ENCODE results near the gene ZNF146.
"Not testable (repeated sequence)": the region's sequence is repeated elsewhere in the genome, so short reads cannot be mapped to it uniquely, and the experiment has no call there.

ZNF146 gene

DNA sequence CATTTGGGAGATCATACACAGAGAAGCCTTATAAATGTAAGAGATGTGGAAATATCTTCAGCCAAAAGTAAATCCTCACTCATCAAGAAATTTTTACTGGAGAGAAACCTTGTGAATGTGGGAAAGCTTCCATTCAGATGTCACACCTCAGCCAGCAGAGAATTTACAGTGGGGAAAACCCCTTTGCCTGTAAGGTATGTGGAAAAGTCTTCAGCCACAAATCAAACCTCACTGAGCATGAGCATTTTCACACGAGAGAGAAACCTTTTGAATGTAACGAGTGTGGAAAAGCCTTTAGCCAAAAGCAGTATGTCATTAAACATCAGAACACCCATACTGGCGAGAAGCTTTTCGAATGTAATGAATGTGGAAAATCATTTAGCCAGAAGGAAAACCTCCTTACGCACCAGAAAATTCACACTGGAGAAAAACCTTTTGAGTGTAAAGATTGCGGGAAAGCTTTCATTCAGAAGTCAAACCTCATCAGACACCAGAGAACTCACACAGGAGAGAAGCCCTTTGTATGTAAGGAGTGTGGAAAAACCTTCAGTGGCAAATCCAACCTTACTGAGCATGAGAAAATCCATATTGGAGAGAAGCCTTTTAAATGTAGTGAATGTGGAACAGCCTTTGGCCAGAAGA is 21.5 kb downstream of the ZNF146 start:
- DNase-seq: no peak

DNA sequence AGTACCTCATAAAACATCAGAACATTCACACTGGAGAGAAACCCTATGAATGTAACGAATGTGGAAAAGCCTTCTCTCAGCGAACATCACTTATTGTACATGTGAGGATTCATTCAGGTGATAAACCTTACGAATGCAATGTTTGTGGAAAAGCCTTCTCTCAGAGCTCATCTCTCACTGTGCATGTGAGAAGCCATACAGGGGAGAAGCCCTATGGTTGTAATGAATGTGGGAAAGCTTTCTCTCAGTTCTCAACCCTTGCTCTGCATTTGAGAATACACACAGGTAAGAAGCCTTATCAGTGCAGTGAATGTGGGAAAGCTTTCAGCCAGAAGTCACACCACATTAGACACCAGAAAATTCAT is 22.0 kb downstream of the ZNF146 start:
- DNase-seq: no peak

DNA sequence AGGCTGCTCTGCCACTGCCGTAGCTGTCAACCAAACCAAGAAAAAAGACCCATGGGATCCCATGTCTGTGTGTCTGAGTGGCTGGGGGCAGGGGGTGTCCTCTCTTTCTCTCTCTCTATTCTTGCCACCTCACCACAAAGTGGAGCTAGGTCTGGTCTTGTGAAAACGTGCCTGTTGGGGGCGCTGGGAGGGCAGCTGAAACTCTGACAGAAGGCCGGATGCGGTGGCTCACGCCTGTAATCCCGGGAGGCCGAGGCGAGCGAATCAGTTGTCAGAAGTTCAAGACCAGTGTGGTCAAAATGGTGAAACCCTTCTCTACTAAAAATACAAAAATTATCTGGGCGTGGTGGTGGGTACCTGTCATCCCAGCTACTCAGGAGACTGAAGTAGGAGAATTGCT is 29.2 kb downstream of the ZNF146 start:
- no peak for DNase-seq

DNA sequence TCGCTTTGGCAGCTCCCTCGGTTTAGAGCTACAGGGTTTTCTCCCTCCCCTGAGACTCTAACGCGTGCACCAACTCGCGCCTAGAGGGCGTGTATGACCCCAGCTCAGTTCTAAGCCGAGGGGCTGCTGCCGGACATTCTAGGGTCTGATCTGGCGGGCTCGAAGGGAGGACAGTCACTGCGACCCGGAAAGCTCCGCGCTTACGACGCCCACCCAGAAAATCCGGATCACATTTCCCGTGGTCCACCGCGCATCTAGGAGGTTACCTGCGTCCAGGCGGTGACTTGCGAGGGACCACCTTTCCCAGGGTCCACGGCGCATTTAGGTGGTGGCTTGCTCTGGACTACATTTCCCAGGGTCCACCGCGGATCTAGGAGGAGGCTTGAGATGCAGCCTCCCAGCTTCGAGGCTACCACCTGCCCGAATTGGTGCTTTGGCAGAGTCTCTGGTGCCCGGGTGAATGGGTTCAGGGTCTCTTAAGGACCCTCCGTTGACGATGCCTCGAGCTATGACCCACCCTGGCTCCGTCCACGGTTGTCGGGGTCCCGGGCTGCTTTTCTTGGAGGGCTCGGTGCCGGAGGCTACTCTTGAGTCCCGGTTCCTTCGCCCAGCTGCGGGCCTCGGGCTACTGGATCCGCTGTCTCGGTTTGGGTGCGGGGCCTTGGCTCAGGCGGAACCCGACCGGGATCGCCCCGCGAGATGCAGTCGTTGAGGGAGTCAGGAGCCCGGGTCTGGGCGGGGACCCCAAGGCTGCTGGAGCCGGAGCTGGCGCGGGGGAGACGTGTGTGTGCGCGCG is 30.5 kb downstream of the ZNF146 start:
- DNase-seq: no peak

DNA sequence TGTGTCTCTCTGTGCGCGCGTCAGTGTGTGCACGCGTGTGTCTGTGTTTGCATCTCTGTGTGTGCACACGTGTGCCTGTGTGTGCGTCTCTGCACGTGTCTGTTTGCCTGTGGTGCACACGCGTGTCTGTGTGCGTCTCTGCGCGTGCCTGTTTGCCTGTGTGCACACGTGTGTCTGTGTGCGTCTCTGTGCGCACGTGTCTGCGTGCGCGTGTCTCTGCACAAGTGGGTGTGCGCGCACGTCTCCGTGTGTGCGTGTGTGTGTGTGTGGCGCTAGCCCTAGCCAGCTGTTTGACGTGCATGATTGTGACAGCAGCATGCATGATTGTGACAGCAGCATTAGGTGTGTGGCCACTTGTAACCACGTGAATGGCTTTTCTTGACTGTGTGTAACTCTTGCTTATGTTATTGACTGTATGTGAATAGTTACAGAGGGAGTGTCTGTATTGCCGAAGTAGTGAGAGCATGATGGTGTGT is 31.1 kb downstream of the ZNF146 start:
- no peak for DNase-seq

DNA sequence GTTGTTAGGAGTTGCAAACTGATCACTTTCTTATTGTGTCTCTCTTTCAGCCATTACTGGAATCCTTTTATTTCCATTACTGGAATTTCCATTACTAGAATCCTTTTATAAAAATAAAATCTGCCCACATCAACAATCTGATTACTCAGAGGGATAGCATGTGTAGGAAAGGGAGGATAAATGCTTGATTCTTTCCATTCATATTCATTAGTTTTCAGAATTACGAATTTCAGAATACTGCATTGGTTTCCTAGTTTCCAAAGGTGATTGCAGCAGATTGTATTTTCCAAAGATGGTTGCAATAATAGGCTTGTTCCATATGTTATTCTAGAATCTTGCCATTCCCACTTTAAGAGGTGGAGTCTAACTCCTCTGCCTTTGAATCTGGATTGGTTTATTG is 37.1 kb downstream of the ZNF146 start:
- no peak for DNase-seq

DNA sequence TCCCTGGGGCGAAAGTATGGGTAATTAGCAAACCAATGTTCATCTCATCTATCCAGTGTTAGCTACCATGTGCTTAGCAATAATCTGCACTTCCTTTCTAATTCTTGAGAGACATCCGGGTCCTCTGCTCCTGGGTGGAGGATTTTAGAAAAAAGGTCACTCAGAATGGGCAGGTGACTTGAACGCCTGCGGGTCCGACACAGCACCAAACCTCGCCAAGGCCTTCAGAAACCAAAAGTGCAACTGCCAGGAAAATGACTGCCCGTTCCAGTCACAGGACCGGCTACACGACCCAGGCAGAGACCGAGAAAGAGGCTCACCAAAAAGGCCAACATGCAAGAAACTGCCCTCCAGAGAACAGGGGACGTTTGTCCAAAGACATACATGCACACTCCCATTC is 39.9 kb downstream of the ZNF146 start:
- no peak for DNase-seq

DNA sequence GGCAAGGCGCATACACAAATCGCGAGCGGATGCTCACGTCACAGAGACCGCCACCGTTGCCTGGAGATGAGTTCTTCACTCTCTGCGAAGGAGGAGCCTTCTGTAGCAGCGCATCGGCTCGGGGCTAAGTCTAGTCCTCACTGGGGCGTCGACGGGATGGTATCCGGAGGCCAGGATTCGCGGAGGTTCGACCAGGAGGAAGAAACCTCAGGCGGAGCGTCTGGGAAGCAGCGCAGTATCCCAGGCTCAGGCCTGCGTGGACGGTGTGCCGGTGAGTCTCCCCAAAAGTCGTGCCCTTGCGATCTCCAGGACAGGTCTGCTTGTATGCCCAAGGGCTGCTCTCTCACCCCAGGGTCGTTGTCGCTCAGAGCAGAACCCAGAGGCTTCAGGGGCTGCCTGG is 40.4 kb downstream of the ZNF146 start:
- DNase-seq: no peak

DNA sequence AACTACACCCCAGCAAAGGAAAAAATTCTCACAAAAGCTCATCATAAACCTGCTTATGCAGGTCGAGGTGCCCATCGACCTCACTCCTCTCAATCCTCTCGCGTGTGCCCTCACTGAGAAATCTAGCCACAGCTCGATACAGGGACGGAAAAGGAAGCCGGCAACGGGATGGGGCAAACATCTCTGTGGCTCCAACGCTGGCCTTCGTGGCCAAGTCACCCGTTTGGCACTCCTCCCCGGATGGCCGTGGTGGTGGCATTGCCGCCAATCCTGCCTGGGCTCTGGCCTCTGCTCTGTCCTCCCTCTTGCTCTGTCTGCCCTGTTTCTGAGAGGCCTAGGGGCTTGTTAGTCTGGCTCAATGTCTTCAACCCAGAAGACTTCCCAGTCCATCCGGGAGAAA is 41.2 kb downstream of the ZNF146 start:
- DNase-seq: no peak

DNA sequence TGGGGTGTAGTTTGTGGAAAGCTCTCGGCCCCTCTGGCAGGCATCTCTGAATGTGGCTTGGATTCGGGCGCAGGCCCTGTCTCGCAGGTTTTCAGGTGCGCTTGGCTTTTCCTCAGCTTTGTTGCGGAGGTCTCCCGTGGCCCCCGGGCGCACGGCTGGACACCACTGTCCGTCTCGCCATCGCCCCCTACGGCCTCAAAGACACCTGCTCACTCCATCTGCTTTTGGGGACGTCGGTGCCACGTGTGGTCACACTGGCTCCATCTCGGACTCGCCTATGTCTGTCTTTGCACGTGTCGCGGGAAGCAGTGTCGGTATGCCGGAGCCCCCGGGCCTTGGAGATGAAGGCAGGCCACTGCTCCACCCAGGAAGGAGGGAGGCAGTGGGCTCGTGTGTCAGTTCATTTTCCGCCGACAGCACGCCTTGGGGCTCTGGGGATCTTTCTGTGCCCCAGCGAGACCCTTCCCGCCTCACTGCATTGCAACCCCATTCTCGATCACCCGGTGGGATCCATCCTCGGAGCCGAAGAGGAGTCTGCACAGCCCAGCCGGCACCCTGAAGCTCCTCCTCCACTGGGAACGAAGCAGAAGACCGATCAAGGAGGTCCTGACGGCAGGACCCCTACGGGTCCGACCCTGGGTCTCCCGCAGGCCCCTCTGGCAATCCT is 42.1 kb downstream of the ZNF146 start:
- DNase-seq: no peak

DNA sequence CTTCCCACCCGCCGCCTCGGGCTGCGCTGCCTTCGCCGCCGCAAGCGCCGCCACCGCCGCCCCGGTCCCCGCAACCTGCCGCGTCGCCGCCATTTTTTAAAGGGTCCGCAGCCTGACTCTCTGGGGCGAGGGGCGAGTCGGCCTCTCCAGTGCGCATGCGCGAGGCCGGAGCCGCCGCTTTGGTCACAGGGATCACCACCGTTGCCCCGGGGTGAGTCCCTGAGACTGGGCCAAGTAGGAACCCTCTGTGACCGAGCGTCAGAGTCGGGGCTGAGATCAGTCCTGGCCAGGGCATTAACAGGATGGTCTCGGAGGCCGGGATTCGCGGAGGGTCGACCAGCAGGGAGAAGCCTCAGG is 42.6 kb downstream of the ZNF146 start:
- DNase-seq: no peak

DNA sequence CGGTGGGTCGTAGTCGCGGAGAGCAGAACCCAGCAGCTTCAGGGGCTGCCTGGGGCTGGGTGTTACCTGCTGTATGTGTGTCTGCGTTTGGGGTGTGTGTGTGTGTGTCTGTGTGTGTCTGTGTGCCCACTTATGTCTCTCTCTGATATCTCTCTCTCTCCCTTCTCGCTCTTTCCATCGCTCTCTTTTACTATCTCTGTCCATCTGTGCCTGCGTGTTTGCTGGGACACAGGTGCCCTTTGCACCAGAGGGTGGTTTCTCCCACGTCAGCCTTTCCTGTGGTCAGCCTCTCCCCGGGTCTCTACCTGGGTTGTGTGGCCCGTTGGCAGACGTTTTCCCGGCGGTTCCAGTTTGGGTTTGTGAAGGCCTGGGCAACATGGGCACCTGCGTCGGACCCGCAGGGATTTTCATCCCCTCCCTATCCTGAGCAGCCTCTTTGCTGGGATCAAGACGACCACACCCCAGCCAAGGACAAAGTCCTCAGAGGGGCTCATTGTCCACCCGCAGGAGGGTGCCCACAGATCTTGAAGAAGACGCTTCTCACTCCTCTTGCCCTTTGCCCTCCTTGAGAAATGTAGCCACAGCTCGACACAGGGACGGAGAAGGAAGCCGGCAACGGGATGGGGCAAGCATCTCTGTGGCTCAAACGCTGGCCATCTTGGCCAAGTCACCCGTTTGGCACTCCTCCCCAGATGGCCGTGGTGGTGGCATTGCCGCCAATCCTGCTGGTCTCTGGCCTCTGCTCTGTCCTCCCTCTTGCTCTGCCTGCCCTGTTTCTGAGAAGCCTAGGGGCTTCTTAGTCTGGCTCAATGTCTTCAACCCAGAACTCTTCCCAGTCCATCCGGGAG is 43.3 kb downstream of the ZNF146 start:
- DNase-seq: no peak

DNA sequence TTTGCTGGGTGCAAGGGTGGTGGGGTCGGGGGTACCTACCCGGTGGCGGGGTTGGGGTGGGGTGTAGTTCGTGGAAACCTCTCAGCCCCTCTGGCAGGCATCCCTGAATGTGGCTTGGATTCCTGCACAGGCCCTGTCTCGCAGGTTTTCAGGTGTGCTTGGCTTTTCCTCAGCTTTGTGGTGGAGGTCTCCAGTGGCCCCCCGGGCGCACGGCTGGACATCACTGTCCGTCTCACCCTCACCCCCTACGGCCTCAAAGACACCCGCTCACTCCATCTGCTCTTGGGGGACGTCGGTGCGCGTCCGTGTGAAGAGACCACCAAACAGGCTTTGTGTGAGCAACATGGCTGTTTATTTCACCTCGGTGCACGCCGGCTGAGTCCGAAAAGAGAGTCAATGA is 44.3 kb downstream of the ZNF146 start:
- no peak for DNase-seq

DNA sequence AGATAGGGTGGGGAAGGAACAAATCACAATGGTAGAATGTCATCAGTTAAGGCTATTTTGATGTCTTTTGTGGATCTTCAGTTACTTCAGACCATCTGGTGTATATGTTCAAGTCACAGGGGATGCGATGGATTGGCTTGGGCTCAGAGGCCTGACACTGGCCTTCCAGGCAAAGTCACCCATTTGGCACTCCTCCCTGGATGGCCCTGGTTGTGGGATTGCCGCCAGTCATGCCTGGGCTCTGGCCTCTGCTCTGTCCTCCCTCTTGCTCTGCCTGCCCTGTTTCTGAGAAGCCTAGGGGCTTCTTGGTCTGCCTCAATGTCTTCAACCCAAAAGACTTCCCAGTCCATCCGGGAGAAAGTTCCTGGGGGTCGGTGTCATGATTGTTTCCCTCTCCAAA is 50.2 kb downstream of the ZNF146 start:
- no peak for DNase-seq

DNA sequence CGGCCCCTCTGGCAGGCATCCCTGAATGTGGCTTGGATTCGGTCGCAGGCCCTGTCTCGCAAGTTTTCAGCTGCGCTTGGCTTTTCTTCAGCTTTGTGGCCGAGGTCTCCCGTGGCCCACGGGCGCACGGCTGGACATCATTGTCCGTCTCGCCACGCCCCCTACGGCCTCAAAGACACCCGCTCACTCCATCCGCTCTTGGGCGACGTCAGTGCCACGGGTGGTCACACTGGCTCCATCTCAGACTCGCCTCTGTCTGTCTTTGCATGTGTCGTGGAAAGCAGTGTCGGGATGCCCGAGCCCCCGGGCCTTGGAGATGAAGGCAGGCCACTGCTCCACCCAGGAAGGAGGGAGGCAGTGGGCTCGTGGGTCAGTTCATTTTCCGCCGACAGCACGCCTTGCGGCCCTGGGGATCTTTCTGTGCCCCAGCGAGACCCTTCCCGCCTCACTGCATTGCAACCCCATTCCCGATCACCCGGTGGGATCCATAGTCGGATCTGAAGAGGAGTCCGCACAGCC is 51.0 kb downstream of the ZNF146 start:
- DNase-seq: no peak

DNA sequence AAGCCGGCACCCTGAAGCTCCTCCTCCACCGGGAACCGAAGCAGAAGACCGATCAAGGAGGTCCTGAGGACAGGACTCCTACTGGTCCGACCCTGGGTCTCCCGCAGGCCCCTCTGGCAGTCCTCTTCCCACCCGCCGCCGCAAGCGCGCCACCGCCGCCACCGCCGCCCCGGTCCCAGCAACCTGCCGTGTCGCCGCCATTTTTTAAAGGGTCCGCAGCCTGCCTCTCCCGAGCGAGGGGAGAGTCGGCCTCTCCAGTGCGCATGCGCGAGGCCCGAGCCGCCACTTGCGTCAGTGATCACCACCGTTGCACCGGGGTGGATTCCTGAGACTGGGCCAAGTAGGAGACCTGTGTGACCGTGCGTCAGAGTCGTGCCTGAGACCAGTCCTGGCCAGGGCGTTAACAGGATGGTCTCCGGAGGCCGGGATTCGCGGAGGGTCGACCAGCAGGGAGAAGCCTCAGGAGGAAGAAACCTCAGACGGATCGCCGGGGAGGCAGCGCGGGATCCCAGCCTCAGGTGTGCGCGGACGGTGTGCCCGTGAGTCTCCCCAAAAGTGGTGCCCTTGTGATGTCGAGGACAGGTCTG is 51.6 kb downstream of the ZNF146 start:
- no peak for DNase-seq

DNA sequence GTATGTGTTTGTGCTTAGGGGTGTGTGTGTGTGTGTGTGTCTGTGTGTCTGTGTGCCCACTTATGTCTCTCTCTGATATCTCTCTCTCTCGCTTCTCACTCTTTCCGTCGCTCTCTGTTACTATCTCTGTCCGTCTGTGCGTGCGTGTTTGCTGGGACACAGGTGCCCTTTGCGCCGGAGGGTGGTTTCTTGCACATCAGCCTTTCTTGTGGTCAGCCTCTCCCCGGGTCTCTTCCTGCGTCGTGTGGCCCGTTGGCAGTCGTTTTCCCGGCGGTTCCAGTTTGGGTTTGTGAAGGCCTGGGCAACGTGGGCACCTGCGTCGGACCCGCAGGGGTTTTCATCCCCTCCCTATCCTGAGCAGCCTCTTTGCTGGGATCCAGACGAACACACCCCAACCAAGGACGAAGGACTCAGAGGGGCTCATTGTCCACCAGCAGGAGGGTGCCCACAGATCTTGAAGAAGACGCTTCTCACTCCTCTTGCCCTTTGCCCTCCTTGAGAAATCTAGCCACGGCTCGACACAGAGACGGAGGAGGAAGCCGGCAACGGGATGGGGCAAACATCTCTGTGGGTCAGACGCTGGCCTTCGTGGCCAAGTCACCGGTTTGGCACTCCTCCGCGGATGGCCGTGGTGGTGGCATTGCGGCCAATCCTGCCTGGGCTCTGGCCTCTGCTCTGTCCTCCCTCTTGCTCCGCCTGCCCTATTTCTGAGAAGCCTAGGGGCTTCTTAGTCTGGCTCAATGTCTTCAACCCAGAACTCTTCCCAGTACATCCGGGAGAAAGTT is 52.3 kb downstream of the ZNF146 start:
- no peak for DNase-seq

DNA sequence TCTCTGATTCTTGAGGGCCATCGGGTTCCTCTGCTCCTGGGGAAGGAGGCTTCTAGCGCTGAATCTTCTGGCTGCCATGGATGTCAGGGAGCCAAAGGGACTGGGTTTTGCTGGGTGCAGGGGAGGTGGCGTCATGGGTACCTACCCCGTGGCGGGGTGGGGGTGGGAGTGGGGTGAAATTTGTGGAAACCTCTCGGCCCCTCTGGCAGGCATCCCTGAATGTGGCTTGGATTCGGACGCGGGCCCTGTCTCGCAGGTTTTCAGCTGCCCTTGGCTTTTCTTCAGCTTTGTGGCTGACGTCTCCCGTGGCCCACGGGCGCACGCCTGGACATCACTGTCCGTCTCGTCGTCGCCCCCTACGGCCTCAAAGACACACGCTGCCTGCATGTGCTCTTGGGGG is 53.2 kb downstream of the ZNF146 start:
- DNase-seq: not testable (repeated sequence)

DNA sequence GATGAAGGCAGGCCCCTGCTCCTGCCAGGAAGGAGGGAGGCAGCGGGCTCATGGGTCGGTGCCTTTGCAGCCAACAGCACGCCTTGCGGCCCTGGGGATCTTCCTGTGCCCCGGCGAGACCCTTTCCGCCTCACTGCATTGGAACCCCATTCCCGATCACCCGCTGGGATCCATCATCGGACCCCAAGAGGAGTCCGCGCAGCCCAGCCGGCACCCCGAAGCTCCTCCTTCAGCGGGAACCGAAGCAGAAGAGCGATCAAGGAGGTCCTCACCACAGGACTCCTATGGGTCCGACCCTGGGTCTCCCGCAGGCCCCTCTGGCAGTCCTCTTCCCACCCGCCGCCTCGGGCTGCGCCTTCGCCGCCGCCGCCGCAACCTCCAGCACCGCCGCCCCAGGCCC is 53.7 kb downstream of the ZNF146 start:
- DNase-seq: not testable (repeated sequence)

DNA sequence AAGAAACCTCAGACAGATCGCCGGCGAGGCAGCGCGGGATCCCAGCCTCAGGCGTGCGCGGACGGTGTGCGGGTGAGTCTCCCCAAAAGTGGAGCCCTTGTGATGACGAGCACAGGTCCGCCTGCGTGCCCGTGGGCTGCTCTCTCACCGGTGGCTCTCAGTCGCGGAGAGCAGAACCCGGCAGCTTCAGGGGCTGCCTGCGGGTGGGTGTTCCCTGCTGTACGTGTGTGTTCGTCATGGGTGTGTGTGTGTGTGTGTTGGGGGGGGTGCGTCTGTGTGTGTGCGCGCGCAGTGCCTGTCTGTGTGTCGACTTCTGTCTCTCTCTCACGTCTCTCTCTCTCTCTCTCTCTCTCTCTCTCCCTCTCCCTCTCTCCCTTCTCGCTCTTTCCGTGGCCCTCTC is 54.4 kb downstream of the ZNF146 start:
- DNase-seq: not testable (repeated sequence)
